Spleen (tissue), 11 donors: ENCODE data around the gene HYAL2. TPM values are rescaled to one million over a fixed set of nuclear protein-coding genes. Genes with fewer than 3 reads are reported as not detected.

Experiments
- DNase-seq: peaks from one replicate; pipeline ENCODE4 v3.0.0-alpha.2; 2020
- H3K27ac ChIP-seq, 8 donors: fragments of 200-600 bp; sonication (generic) in 7 of 8; 1 replicate in 4 of 8; 2 replicates in 4 of 8; pipeline versions ENCODE4 v1.5.0 to v1.8.0; 2016 to 2021; ENCODE audit warnings: inconsistent platforms in 4 of 8, mild to moderate bottlenecking in 4 of 8, moderate library complexity in 1 of 8
- H3K27me3 ChIP-seq, 7 donors: fragments of 200-600 bp; sonication (generic) in 6 of 7; replicated peaks in 1 of 7; 1 replicate in 4 of 7; 2 replicates in 3 of 7; pipeline versions ENCODE4 v1.5.0 to v1.8.0; 2016 to 2021; ENCODE audit warnings: inconsistent platforms in 3 of 7, mild to moderate bottlenecking in 1 of 7
- H3K36me3 ChIP-seq, 6 donors: fragments of 200-600 bp; sonication (generic) in 5 of 6; 1 replicate in 4 of 6; 2 replicates in 2 of 6; pipeline versions ENCODE4 v1.5.0 to v1.8.0; 2016 to 2021; ENCODE audit warnings: inconsistent platforms in 2 of 6
- H3K4me1 ChIP-seq, 6 donors: fragments of 200-600 bp; sonication (generic) in 5 of 6; 1 replicate in 3 of 6; 2 replicates in 3 of 6; pipeline versions ENCODE4 v1.5.0 to v1.8.0; 2016 to 2021; ENCODE audit warnings: inconsistent platforms in 3 of 6
- H3K4me3 ChIP-seq, 8 donors: fragments of 200-600 bp; sonication (generic) in 7 of 8; 1 replicate in 4 of 8; 2 replicates in 4 of 8; pipeline versions ENCODE4 v1.5.0 to v1.8.0; 2016 to 2021; ENCODE audit warnings: inconsistent platforms in 4 of 8, mild to moderate bottlenecking in 4 of 8, moderate library complexity in 2 of 8
- H3K9me3 ChIP-seq, 8 donors: fragments of 200-600 bp; sonication (generic) in 7 of 8; 1 replicate in 4 of 8; 2 replicates in 4 of 8; pipeline versions ENCODE4 v1.5.0 to v1.8.0; 2016 to 2021; ENCODE audit warnings: inconsistent platforms in 4 of 8
- POLR2A ChIP-seq, 3 donors: fragments of 450-650 bp; IDR thresholded peaks; one replicate each; pipeline ENCODE4 v1.5.1; 2017; ENCODE audit warnings: antibody characterized with exemption in 3 of 3, mild to moderate bottlenecking in 1 of 3
- POLR2AphosphoS5 ChIP-seq, 3 donors: sonication (generic); formaldehyde crosslinking; IDR thresholded peaks; one replicate each; pipeline ENCODE4 v1.5.1; 2017; ENCODE audit warnings: antibody characterized with exemption in 3 of 3
- WGBS, 5 donors: extraction: QIAGEN DNeasy Blood & Tissue Kit in 3 of 5; methylation state at CpG; one replicate each; pipeline versions ENCODE4 v1.1.5 to v1.1.7; 2013 to 2018; 5-methylcytosine and 5-hydroxymethylcytosine counted together
- intact Hi-C: fragments of 100-400 bp; cut with DNase I; formaldehyde crosslinking; loops from one replicate; pipeline ENCODE4 v1.15.0; 2023; ENCODE audit warnings: low total_unique reads
- polyA plus RNA-seq, 3 donors: library from polyadenylated mRNA; stranded (reverse); fragments of 200-250 nt; gene quantifications; one replicate each; pipeline ENCODE4 v1.2.1, GENCODE V29; 2013
- total RNA-seq, 7 donors: library from RNA; depleted of rRNA in 3 of 7; stranded (reverse); fragments of >200 nt in 3 of 7; fragmentation: NEBNext Ultra II Directional in 4 of 7; extraction: Animal tissue kit (Norgen Biotek cat#: 25700) in 4 of 7; gene quantifications; one replicate each; pipeline versions ENCODE4 v1.1.0 to v1.2.1, GENCODE V29; 2016 to 2021
- TF ChIP-seq, protein P1 (sequence below), 11 experiments: fragments of 200-600 bp in 7 of 11; fragments of 450-650 bp in 4 of 11; sonication (generic) in 4 of 11; IDR thresholded peaks in 8 of 11; conservative IDR thresholded peaks in 3 of 11; 1 replicate in 7 of 11; 2 replicates in 4 of 11; pipeline versions ENCODE4 v1.4.0 to v1.8.0; 2016 to 2021; ENCODE audit warnings: antibody characterized with exemption in 11 of 11, inconsistent platforms in 4 of 11, mild to moderate bottlenecking in 1 of 11
- donor health status: healthy with polysubstance abuse.
- donor health status: DM: no; HTN: no; CAD: no; lungs with moderate emphysema.
- donor health status: DM: no; HTN: no; CAD: no.
- donor health status: Bipolar disorder and iron deficiency.
- donor health status: healthy.
- donor health status: DM: no; HTN: no; CAD: no.
- donor health status: DM: yes; HTN: yes; CAD: no.

Gene HYAL2
- total and polyA plus RNA-seq, 10 donors: 108 to 746 (median 322) TPM

- intact Hi-C loops: no loop called here
- no peak for DNase-seq
- 1 to 4% (median 2%) methylated on average over 16 to 31 of the region's 31 CpGs for WGBS, 5 donors
Observed at GRCh38 chr3:50336452-50337174, 14.1 kb upstream of the HYAL2 start.

DNA sequence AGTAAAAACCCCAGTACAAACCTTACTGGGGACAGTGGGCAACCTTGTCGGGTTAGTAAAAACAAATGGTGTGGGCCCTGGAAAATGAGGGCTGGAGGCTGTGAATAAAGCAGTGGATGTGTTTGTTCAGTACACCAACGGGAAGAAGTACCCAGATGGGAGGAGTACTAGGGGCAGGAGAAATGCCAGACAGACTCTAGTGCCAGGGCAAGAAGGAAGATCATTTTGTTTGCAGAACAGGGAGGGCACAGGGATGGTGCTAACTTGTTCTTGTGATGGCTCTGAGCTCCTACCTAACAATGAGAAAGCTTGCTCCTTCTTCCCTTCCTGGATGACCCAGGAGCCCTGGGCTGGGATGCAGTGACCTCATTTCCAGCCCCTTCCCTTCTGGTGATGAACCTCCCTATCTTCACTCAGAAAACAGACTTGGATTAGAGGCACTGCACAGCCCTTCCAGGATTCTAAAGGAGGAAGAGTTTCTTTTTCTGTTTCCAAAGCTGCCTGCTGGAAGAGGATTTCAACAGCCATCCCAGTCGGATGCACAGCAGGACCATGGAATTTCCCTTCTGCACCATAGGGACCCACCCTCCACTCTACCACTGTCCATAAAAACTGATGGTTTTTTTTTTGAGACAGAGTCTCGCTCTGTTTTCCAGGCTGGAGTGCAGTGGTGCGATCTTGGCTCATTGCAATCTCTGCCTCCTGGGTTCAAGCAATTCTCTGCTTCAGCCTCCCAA is 12.0 kb upstream of the HYAL2 start:
- Histone ChIP-seq H3K4me1 (peaks cover 49 to 95% (median 65%) of the 10 kb centered on the region in 6 donors), H3K27me3 (no peaks in the 10 kb centered on the region), H3K4me3 (peak overlapping the region in 1 of 8 donors; percentile 27), H3K27ac (peak overlapping the region; percentile 44 to 99 (median 97)), H3K36me3 (peaks cover 0 to 61% (median 33%) of the 10 kb centered on the region in 6 donors), H3K9me3 (no peaks in the 10 kb centered on the region)
- TF ChIP-seq POLR2A (IDR thresholded peaks at IDR 0.05) (no peak), POLR2AphosphoS5 (IDR thresholded peaks at IDR 0.05) (no peak)
- TF ChIP-seq, protein P1, sequence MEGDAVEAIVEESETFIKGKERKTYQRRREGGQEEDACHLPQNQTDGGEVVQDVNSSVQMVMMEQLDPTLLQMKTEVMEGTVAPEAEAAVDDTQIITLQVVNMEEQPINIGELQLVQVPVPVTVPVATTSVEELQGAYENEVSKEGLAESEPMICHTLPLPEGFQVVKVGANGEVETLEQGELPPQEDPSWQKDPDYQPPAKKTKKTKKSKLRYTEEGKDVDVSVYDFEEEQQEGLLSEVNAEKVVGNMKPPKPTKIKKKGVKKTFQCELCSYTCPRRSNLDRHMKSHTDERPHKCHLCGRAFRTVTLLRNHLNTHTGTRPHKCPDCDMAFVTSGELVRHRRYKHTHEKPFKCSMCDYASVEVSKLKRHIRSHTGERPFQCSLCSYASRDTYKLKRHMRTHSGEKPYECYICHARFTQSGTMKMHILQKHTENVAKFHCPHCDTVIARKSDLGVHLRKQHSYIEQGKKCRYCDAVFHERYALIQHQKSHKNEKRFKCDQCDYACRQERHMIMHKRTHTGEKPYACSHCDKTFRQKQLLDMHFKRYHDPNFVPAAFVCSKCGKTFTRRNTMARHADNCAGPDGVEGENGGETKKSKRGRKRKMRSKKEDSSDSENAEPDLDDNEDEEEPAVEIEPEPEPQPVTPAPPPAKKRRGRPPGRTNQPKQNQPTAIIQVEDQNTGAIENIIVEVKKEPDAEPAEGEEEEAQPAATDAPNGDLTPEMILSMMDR (IDR thresholded peaks at IDR 0.05 in 8 of 11, conservative IDR thresholded peaks at IDR 0.05 in 3 of 11): no peak
- 46 to 73% (median 65%) methylated on average over 5 of the region's 5 CpGs for WGBS, 5 donors
- intact Hi-C loops: no loop called here
- DNase-seq: no peak

More at GRCh38 chr3:50336452-50337174, 14.1 kb upstream of the HYAL2 start:
- H3K27me3 ChIP-seq: no peaks in the 10 kb centered on the region
- H3K4me3 ChIP-seq: peak overlapping the region; percentile 54 to 86 (median 70)
- TF ChIP-seq POLR2A (IDR thresholded peaks at IDR 0.05) (no peak), POLR2AphosphoS5 (IDR thresholded peaks at IDR 0.05) (no peak)
- TF ChIP-seq, protein P1 (IDR thresholded peaks at IDR 0.05 in 8 of 11, conservative IDR thresholded peaks at IDR 0.05 in 3 of 11): no peak
- H3K27ac ChIP-seq: peak overlapping the region; percentile 92 to 99 (median 98)
- no peaks in the 10 kb centered on the region for H3K9me3 ChIP-seq
- peaks cover 0 to 40% (median 12%) of the 10 kb centered on the region in 6 donors for H3K36me3 ChIP-seq
- H3K4me1 ChIP-seq: peaks cover 62 to 97% (median 86%) of the 10 kb centered on the region in 6 donors

DNA sequence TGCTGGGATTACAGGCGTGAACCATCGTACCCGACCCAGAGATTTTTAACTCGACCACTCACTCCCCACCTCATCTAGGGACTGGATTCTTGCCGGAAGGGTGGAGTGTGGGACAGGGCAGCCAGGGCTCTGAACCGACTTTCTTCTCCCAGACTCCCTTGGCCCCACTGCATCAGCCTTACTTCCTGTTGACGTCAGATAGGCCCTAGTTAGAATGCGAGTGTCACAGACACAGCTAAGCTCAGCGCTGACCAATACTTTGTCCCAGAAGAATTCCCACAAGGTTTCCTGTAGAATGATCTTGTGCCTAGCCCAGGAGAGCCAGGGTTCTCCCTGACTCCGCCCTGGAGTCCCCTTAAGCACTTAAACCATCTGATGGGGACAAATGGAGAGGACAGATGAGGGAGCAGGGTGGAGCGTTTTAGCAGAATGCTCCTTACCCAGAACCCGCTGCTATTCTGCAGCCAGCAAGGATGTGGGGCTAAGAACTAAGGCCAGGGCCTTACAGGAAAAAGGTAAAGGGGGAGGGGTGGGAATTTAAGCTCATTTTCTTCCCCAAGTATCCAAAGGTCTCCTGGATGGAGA is 11.3 kb upstream of the HYAL2 start:
- TF ChIP-seq POLR2AphosphoS5 (IDR thresholded peaks at IDR 0.05): peak in 2 of 3 donors; percentile 52 to 80
- TF ChIP-seq POLR2A (IDR thresholded peaks at IDR 0.05): no peak
- Histone ChIP-seq H3K4me3 (peak overlapping the region in 1 of 8 donors; percentile 27), H3K9me3 (no peaks in the 10 kb centered on the region), H3K4me1 (peaks cover 43 to 95% (median 62%) of the 10 kb centered on the region in 6 donors), H3K36me3 (peaks cover 0 to 68% (median 38%) of the 10 kb centered on the region in 6 donors), H3K27ac (peak overlapping the region; percentile 44 to 99 (median 97)), H3K27me3 (no peaks in the 10 kb centered on the region)
- 49 to 77% (median 56%) methylated on average over 11 to 12 of the region's 12 CpGs for WGBS, 5 donors
- intact Hi-C loops: no loop called here
- no peak for DNase-seq

DNA sequence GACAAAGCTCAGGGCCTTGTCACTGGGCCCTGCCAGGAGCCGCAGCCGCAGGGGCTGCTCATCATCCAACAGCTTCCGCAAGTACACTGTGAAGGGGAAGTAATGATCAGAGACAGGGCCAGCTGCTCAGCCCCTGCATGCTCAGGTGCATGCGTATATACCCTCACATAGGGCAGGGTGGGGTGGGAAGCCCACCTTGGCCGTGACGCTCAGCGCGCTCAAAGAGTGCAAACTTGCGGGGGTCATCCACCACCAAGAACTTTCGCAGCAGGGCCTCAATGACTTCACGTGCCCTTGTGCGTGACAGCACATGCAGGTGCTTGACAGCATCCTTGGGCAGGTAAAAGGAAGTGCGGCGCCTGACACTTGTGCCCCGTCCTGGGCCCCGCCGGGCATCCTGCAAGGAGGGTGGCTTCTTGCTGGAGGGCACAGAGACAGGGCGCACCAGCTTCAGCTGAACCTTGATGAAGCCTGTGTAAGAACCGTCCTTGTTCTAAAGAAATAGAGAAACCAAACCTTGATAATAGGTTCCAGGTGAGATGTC is 8.9 kb upstream of the HYAL2 start:
- no peaks in the 10 kb centered on the region for H3K27me3 ChIP-seq
- intact Hi-C loops: no loop called here
- TF ChIP-seq, protein P1 (IDR thresholded peaks at IDR 0.05 in 8 of 11, conservative IDR thresholded peaks at IDR 0.05 in 3 of 11): no peak
- peak in 2 of 3 donors; percentile 46 to 67 for TF ChIP-seq POLR2AphosphoS5 (IDR thresholded peaks at IDR 0.05)
- peaks cover 0 to 73% (median 39%) of the 10 kb centered on the region in 6 donors for H3K36me3 ChIP-seq
- H3K4me3 ChIP-seq: no peak overlapping the region
- peak overlapping the region in 1 of 8 donors; percentile 99 for H3K27ac ChIP-seq
- H3K4me1 ChIP-seq: peaks cover 48 to 98% (median 65%) of the 10 kb centered on the region in 6 donors
- H3K9me3 ChIP-seq: no peaks in the 10 kb centered on the region
- WGBS, 5 donors: 92 to 97% (median 95%) methylated on average over 15 to 19 of the region's 19 CpGs
- DNase-seq: peak; percentile 64
